HCT116 (cell line): Measurements from ENCODE around the gene TBL1X. TPM values are rescaled to one million over a fixed set of nuclear protein-coding genes. Genes with fewer than 3 reads are reported as not detected.

Experiments
- ATAC-seq: fragments of 200-7000 bp; cut with Tn5 transposase; 2 replicates; pipeline ENCODE4 v1.9.1; 2020; ENCODE audit warnings: mild to moderate bottlenecking, moderate library complexity
- BruUV-seq: library from RNA; stranded (reverse); fragments of 400-500 nt; replicated peaks from 2 replicates; lab custom pipeline; 2021; lab: Mats Ljungman, UMichigan
- CTCF ChIA-PET: fragments of 300-600 bp; sonication (Branson Sonifier 250); formaldehyde crosslinking; loops from one replicate; lab custom pipeline; 2021; ENCODE audit warnings: antibody characterized with exemption; lab: Charles Lee
- POLR2A ChIA-PET: fragments of 300-600, 350-600 bp; sonication (Branson Sonifier 250); formaldehyde crosslinking; loops from one replicate; lab custom pipeline; 2021; ENCODE audit warnings: antibody characterized with exemption; lab: Charles Lee
- RAD21 ChIA-PET, 2 experiments: fragments of 300-600 bp; sonication (Branson Sonifier 250); formaldehyde crosslinking; loops; one replicate each; lab custom pipeline; 2023; ENCODE audit warnings: low total read pairs in 2 of 2; ENCODE audit not compliant: uncharacterized antibody in 2 of 2, unreplicated experiment in 2 of 2, low non-redundant PET in 1 of 2; lab: Charles Lee
- DNase-seq: peaks from one replicate; pipeline ENCODE4 v3.0.0-alpha.2; 2010; ENCODE audit warnings: low read depth, low spot score
- H2AFZ ChIP-seq: fragments of 200-600 bp; shearing (Covaris generic), sonication (generic); 2 replicates; pipeline ENCODE4 v1.6.1; 2017; ENCODE audit warnings: low read depth, mixed run types, mixed read lengths, antibody characterized with exemption, low read length; ENCODE audit not compliant: poor library complexity, severe bottlenecking
- H3K27ac ChIP-seq: 2 replicates; pipeline ENCODE4 v1.5.1; 2012; ENCODE audit warnings: low read depth, low read length
- H3K27me3 ChIP-seq: fragments of 200-600 bp; sonication (generic); 2 replicates; pipeline ENCODE4 v1.6.1; 2016; ENCODE audit warnings: mixed run types, low read length, mixed read lengths; ENCODE audit not compliant: insufficient read depth
- H3K36me3 ChIP-seq, 2 experiments: fragments of 200-500 bp in 1 of 2; fragments of 200-600 bp in 1 of 2; sonication (Bioruptor generic) in 1 of 2; sonication (generic) in 1 of 2; 2 replicates each; pipeline versions ENCODE4 v1.5.1 to v1.6.1; 2014 to 2016; ENCODE audit warnings: low read length in 2 of 2, inconsistent platforms in 1 of 2, mixed read lengths in 1 of 2, mixed run types in 1 of 2; ENCODE audit not compliant: insufficient read depth in 2 of 2, control insufficient read depth in 1 of 2
- H3K4me1 ChIP-seq, 2 experiments: fragments of 200-600 bp in 1 of 2; sonication (generic) in 1 of 2; 2 replicates each; pipeline versions ENCODE4 v1.5.1 to v1.6.1; 2012 to 2017; ENCODE audit warnings: low read length in 2 of 2, inconsistent platforms in 1 of 2, mild to moderate bottlenecking in 1 of 2, mixed read lengths in 1 of 2, mixed run types in 1 of 2, moderate library complexity in 1 of 2; ENCODE audit not compliant: insufficient read depth in 2 of 2, control insufficient read depth in 1 of 2
- H3K4me2 ChIP-seq: fragments of 200-600 bp; sonication (generic); 2 replicates; pipeline ENCODE4 v1.6.1; 2017; ENCODE audit warnings: mixed run types, low read length, mixed read lengths
- H3K4me3 ChIP-seq, 2 experiments: fragments of 200-600 bp in 1 of 2; sonication (generic) in 1 of 2; replicated peaks in 1 of 2; 2 replicates each; pipeline ENCODE4 v1.5.1; 2011 to 2016; ENCODE audit warnings: low read length in 2 of 2, control low read depth in 1 of 2, low read depth in 1 of 2, mild to moderate bottlenecking in 1 of 2, mixed read lengths in 1 of 2, mixed run types in 1 of 2
- H3K79me2 ChIP-seq: fragments of 200-600 bp; sonication (generic); 2 replicates; pipeline ENCODE4 v1.6.1; 2017; ENCODE audit warnings: mild to moderate bottlenecking, mixed run types, low read length, moderate library complexity, mixed read lengths; ENCODE audit not compliant: insufficient read depth
- H3K9ac ChIP-seq: fragments of 200-600 bp; sonication (generic); 2 replicates; pipeline ENCODE4 v1.6.1; 2016; ENCODE audit warnings: low read length, mixed read lengths
- H3K9me2 ChIP-seq: fragments of 200-600 bp; sonication (generic), shearing (Covaris generic); 2 replicates; pipeline ENCODE4 v1.6.1; 2017; ENCODE audit warnings: mixed run types, mild to moderate bottlenecking, moderate library complexity; ENCODE audit not compliant: insufficient read depth
- H3K9me3 ChIP-seq, 2 experiments: fragments of 200-500 bp in 1 of 2; fragments of 200-600 bp in 1 of 2; sonication (Bioruptor generic) in 1 of 2; sonication (generic) in 1 of 2; 2 replicates each; pipeline ENCODE4 v1.6.1; 2014 to 2017; ENCODE audit warnings: low read length in 2 of 2, mixed read lengths in 2 of 2, inconsistent platforms in 1 of 2, low read depth in 1 of 2, mild to moderate bottlenecking in 1 of 2, mixed run types in 1 of 2, moderate library complexity in 1 of 2; ENCODE audit not compliant: control insufficient read depth in 1 of 2, insufficient read depth in 1 of 2
- H4K20me1 ChIP-seq: fragments of 200-600 bp; sonication (generic), shearing (Covaris generic); 2 replicates; pipeline ENCODE4 v1.6.1; 2017; ENCODE audit warnings: mixed run types, mild to moderate bottlenecking, moderate library complexity; ENCODE audit not compliant: insufficient read depth
- ATF3 ChIP-seq: IDR thresholded peaks from 2 replicates; pipeline ENCODE4 v1.6.1; 2012
- CTCF ChIP-seq, 3 experiments: fragments of 200-600 bp in 1 of 3; sonication (generic) in 1 of 3; IDR thresholded peaks in 2 of 3; conservative IDR thresholded peaks in 1 of 3; 2 replicates each; pipeline ENCODE4 v1.5.1; 2012 to 2017; ENCODE audit warnings: low read depth in 2 of 3, low read length in 2 of 3, antibody characterized with exemption in 1 of 3, borderline replicate concordance in 1 of 3, control low read depth in 1 of 3, mild to moderate bottlenecking in 1 of 3, mixed read lengths in 1 of 3, mixed run types in 1 of 3, moderate library complexity in 1 of 3; ENCODE audit not compliant: insufficient read depth in 1 of 3
- YY1 ChIP-seq: IDR thresholded peaks from 2 replicates; pipeline ENCODE4 v1.6.1; 2011; ENCODE audit warnings: low read length, low read depth, moderate library complexity, mild to moderate bottlenecking; ENCODE audit not compliant: insufficient replicate concordance; ENCODE audit errors: extremely low read depth
- intact Hi-C: fragments of 100-400 bp; cut with micrococcal nuclease; formaldehyde crosslinking; loops from 2 replicates; pipeline ENCODE4 v1.10.0; 2022
- total RNA-seq: library from RNA; stranded (reverse); gene quantifications from one replicate; pipeline ENCODE4 v1.2.1, GENCODE V29; 2021; ENCODE audit not compliant: unreplicated experiment
- TF ChIP-seq, protein P1 (sequence below): IDR thresholded peaks from 2 replicates; pipeline ENCODE4 v1.6.1; 2012; ENCODE audit warnings: low read depth

TBL1X gene
- total RNA-seq, 1 experiment from 2014 or later, result 37.8 TPM

GRCh38 chrX:9578083-9578779 is 113.4 kb downstream of the TBL1X start:
- no peak for TF ChIP-seq ATF3
- TF ChIP-seq YY1, result no peak
- TF ChIP-seq CTCF (IDR thresholded peaks at IDR 0.05 in 2 of 3, conservative IDR thresholded peaks at IDR 0.05 in 1 of 3; ENCODE audit: borderline replicate concordance in 1 of 3, insufficient read depth in 1 of 3, low read depth in 2 of 3, low read length in 2 of 3), result no peak
- TF ChIP-seq, protein P1, sequence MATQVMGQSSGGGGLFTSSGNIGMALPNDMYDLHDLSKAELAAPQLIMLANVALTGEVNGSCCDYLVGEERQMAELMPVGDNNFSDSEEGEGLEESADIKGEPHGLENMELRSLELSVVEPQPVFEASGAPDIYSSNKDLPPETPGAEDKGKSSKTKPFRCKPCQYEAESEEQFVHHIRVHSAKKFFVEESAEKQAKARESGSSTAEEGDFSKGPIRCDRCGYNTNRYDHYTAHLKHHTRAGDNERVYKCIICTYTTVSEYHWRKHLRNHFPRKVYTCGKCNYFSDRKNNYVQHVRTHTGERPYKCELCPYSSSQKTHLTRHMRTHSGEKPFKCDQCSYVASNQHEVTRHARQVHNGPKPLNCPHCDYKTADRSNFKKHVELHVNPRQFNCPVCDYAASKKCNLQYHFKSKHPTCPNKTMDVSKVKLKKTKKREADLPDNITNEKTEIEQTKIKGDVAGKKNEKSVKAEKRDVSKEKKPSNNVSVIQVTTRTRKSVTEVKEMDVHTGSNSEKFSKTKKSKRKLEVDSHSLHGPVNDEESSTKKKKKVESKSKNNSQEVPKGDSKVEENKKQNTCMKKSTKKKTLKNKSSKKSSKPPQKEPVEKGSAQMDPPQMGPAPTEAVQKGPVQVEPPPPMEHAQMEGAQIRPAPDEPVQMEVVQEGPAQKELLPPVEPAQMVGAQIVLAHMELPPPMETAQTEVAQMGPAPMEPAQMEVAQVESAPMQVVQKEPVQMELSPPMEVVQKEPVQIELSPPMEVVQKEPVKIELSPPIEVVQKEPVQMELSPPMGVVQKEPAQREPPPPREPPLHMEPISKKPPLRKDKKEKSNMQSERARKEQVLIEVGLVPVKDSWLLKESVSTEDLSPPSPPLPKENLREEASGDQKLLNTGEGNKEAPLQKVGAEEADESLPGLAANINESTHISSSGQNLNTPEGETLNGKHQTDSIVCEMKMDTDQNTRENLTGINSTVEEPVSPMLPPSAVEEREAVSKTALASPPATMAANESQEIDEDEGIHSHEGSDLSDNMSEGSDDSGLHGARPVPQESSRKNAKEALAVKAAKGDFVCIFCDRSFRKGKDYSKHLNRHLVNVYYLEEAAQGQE, result no peak
- POLR2A ChIA-PET, result no interaction called here
- H3K4me1 ChIP-seq, result no peaks in the 10 kb centered on the region

More at GRCh38 chrX:9578083-9578779, 113.4 kb downstream of the TBL1X start:
- H3K9me2 ChIP-seq, result no peaks in the 10 kb centered on the region
- H3K36me3 ChIP-seq, result no peaks in the 10 kb centered on the region
- ChIA-PET RAD21 (no interaction called here), CTCF (no interaction called here)
- no peak overlapping the region for H3K27ac ChIP-seq
- ATAC-seq (no peak), DNase-seq (no peak)
- H3K9me3 ChIP-seq, result no peaks in the 10 kb centered on the region
- no peaks in the 10 kb centered on the region for H4K20me1 ChIP-seq
- BruUV-seq, result no TSS peak
- no peak overlapping the region for H3K4me3 ChIP-seq
- no peak overlapping the region for H3K9ac ChIP-seq
- H2AFZ ChIP-seq, result no peak overlapping the region
- H3K79me2 ChIP-seq, result no peaks in the 10 kb centered on the region
- intact Hi-C loops, result no loop called here
- H3K4me2 ChIP-seq, result no peak overlapping the region
- no peaks in the 10 kb centered on the region for H3K27me3 ChIP-seq
